ENCODE results near the gene ELF3.

DNA sequence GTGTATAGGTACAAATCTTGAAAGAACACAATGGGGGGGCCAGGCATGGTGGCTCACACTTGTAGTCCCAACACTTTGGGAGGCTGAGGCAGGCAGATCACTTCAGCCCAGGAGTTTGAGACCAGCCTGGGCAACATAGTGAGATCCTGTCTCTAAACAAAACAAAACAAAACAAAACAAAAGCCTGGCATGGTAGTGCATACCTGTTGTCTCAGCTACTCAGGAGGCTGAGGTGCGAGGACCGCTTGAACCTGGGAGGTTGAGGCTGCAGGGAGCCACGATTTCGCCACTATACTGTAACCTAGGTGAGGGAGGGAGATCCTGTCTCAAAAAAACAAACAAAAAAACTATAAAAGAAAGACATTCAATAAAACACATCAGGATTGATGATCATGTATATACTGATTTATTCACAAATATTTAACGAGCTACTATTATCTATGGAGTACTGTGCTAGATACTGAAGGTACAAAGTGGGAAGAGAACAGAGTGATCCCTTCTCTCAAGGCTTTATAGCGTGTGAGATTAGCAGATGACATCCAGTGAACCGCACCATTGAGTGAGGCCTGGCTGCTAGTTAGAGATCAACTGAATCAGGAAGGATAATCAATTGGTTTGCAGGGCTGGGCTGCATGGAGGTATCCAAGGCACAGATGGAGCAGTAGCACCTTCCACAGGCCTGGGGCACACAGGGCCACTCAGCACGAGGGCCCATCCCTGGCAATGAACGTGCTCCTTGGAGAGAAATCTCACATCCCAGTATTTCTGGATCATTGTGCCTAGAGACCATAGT lies 26.4 kb downstream of the ELF3 start:
- TF ChIP-seq POLR2AphosphoS5 (IDR thresholded peaks at IDR 0.05; ENCODE audit: borderline replicate concordance, low read depth, low read length) (no peak), FOXP2 (optimal IDR thresholded peaks at IDR 0.05; ENCODE audit: control extremely low read depth, extremely low read length, insufficient read depth) (no peak), EZH2 (IDR thresholded peaks at IDR 0.05) (no peak)

All from SK-N-MC (cell line).